HepG2 (cell line): ENCODE data around the gene CLDND2. TPM values are rescaled to one million over a fixed set of nuclear protein-coding genes. Genes with fewer than 3 reads are reported as not detected.

Experiments used
- ATRX ChIP-seq: sonication (generic); formaldehyde crosslinking; IDR thresholded peaks from 2 replicates; pipeline ENCODE4 v1.4.0; 2020; ENCODE audit warnings: missing genetic modification reagents, borderline replicate concordance
- EEA1 ChIP-seq: sonication (generic); formaldehyde crosslinking; IDR thresholded peaks from 2 replicates; pipeline ENCODE4 v1.5.1; 2020; ENCODE audit warnings: mild to moderate bottlenecking, missing genetic modification reagents, borderline replicate concordance
- HMG20A ChIP-seq: IDR thresholded peaks from 2 replicates; pipeline ENCODE4 v1.6.1; 2016; ENCODE audit warnings: borderline replicate concordance
- HMG20B ChIP-seq: conservative IDR thresholded peaks from 2 replicates; pipeline ENCODE4 v1.6.1; 2016; ENCODE audit warnings: missing genetic modification reagents, missing compliant biosample characterization
- IKZF1 ChIP-seq: fragments of 450-650 bp; IDR thresholded peaks from 2 replicates; pipeline ENCODE4 v1.7.1; 2016
- RARG ChIP-seq: sonication (generic); formaldehyde crosslinking; IDR thresholded peaks from 2 replicates; pipeline ENCODE4 v1.4.0; 2020; ENCODE audit warnings: low read depth, mild to moderate bottlenecking, missing genetic modification reagents
- SMARCC2 ChIP-seq: fragments of 450-650 bp; IDR thresholded peaks from 2 replicates; pipeline ENCODE4 v1.6.1; 2017; ENCODE audit warnings: antibody characterized with exemption, mild to moderate bottlenecking
- SP2 ChIP-seq: sonication (generic); formaldehyde crosslinking; IDR thresholded peaks from 2 replicates; pipeline ENCODE4 v1.5.1; 2020; ENCODE audit warnings: mild to moderate bottlenecking, missing genetic modification reagents
- ZFP37 ChIP-seq: sonication (generic); formaldehyde crosslinking; IDR thresholded peaks from 2 replicates; pipeline ENCODE4 v1.4.0; 2020; ENCODE audit warnings: missing genetic modification reagents, borderline replicate concordance
- ZNF678 ChIP-seq: sonication (generic); formaldehyde crosslinking; IDR thresholded peaks from 2 replicates; pipeline ENCODE4 v1.4.0; 2020; ENCODE audit warnings: mild to moderate bottlenecking, missing genetic modification reagents
- ZNF780A ChIP-seq: sonication (generic); formaldehyde crosslinking; IDR thresholded peaks from 2 replicates; pipeline ENCODE4 v1.8.0; 2022; ENCODE audit warnings: mild to moderate bottlenecking, missing genetic modification reagents, moderate library complexity
- polyA plus RNA-seq, 8 experiments: library from polyadenylated mRNA; depleted of rRNA in 3 of 8; stranded (reverse) in 7 of 8; unstranded in 1 of 8; fragments of >200 nt; fragmentation: Illumina TruSeq in 4 of 8; extraction: Trizol in 4 of 8; gene quantifications; 2 replicates each; pipeline versions ENCODE4 v1.2.1 to v1.2.3, GENCODE V29; 2011 to 2016; ENCODE audit warnings: low read depth in 4 of 8, missing spikeins in 1 of 8, mixed read lengths in 1 of 8; ENCODE audit not compliant: insufficient read depth in 1 of 8
- total RNA-seq, 5 experiments: library from RNA; depleted of rRNA; stranded (reverse); fragments of >200 nt; fragmentation: Illumina TruSeq; extraction: Trizol; gene quantifications; 2 replicates each; pipeline ENCODE4 v1.2.3, GENCODE V29; 2016; ENCODE audit warnings: low read depth in 1 of 5
- TF ChIP-seq, protein P1 (sequence below): IDR thresholded peaks from 2 replicates; pipeline ENCODE4 v1.4.0; 2020; ENCODE audit warnings: mild to moderate bottlenecking, missing genetic modification reagents
- TF ChIP-seq, protein P2 (sequence below): sonication (generic); formaldehyde crosslinking; IDR thresholded peaks from 2 replicates; pipeline ENCODE4 v1.9.0; 2021; ENCODE audit warnings: mild to moderate bottlenecking, missing genetic modification reagents
- TF ChIP-seq, protein P3 (sequence below): sonication (generic); formaldehyde crosslinking; IDR thresholded peaks from 2 replicates; pipeline ENCODE4 v1.4.0; 2020; ENCODE audit warnings: missing genetic modification reagents
- TF ChIP-seq, protein P4 (sequence below): sonication (generic); formaldehyde crosslinking; IDR thresholded peaks from 2 replicates; pipeline ENCODE4 v1.4.0; 2020; ENCODE audit warnings: missing genetic modification reagents, borderline replicate concordance

The CLDND2 gene
- total and polyA plus RNA-seq, 2 of the 13 experiments (the other 11 are each of a cell fraction or from before 2014, with no cell fraction given) = 0.84 to 1.8 TPM

DNA sequence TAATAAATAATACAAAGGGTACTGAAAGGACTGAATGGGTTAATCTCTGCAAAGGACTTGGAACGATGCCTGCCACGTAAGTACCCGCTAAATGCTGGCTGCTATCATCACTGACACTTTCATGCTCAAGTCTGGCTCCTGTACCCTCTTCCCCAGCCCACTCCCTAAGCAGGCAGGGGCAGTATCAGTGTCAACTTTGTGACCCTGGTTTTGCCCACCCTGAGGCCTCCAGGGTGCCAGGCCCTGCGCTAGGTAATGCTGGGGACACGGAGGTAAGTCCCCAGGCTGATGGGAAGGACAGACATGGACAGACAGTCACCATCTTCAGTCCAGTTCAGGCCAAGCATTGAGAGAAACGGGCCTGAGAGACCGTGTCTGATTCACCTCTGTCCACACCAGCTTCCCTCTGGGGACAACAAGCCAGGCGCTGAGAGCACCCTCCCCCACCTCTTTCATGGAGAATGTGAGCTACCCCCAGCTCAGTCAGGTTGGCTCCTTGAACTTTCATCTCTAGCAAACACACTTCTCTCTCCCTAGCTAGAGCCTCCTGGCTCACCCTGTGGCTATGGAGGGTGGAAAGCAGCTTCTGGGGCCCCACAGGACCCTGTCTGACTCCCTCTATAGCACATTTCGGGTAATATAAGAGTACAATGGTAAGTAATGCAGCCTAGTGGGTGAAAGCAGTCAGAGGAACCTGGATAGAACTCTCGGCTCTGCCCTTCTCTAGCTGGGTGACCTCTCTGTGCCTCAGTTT, 3.4 kb downstream of the CLDND2 start (continued):
- TF ChIP-seq ZNF780A (CRISPR knock-in tag) (no peak), IKZF1 (no peak), ATRX (CRISPR knock-in tag) (no peak), HMG20A (CRISPR knock-in tag) (peak; percentile 26; the same call in 1 of the 2 replicates), SMARCC2 (no peak), HMG20B (CRISPR knock-in tag) (no peak; the same call in 1 of the 2 replicates), EEA1 (no peak), ZFP37 (no peak), RARG (CRISPR knock-in tag) (0 out of 2 replicates have a peak, but pooled peaks have one; percentile 60), ZNF678 (no peak), SP2 (CRISPR knock-in tag) (no peak)
- TF ChIP-seq, protein P1, sequence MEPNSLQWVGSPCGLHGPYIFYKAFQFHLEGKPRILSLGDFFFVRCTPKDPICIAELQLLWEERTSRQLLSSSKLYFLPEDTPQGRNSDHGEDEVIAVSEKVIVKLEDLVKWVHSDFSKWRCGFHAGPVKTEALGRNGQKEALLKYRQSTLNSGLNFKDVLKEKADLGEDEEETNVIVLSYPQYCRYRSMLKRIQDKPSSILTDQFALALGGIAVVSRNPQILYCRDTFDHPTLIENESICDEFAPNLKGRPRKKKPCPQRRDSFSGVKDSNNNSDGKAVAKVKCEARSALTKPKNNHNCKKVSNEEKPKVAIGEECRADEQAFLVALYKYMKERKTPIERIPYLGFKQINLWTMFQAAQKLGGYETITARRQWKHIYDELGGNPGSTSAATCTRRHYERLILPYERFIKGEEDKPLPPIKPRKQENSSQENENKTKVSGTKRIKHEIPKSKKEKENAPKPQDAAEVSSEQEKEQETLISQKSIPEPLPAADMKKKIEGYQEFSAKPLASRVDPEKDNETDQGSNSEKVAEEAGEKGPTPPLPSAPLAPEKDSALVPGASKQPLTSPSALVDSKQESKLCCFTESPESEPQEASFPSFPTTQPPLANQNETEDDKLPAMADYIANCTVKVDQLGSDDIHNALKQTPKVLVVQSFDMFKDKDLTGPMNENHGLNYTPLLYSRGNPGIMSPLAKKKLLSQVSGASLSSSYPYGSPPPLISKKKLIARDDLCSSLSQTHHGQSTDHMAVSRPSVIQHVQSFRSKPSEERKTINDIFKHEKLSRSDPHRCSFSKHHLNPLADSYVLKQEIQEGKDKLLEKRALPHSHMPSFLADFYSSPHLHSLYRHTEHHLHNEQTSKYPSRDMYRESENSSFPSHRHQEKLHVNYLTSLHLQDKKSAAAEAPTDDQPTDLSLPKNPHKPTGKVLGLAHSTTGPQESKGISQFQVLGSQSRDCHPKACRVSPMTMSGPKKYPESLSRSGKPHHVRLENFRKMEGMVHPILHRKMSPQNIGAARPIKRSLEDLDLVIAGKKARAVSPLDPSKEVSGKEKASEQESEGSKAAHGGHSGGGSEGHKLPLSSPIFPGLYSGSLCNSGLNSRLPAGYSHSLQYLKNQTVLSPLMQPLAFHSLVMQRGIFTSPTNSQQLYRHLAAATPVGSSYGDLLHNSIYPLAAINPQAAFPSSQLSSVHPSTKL (CRISPR knock-in tag) = peak; percentile 78
- TF ChIP-seq, protein P2, sequence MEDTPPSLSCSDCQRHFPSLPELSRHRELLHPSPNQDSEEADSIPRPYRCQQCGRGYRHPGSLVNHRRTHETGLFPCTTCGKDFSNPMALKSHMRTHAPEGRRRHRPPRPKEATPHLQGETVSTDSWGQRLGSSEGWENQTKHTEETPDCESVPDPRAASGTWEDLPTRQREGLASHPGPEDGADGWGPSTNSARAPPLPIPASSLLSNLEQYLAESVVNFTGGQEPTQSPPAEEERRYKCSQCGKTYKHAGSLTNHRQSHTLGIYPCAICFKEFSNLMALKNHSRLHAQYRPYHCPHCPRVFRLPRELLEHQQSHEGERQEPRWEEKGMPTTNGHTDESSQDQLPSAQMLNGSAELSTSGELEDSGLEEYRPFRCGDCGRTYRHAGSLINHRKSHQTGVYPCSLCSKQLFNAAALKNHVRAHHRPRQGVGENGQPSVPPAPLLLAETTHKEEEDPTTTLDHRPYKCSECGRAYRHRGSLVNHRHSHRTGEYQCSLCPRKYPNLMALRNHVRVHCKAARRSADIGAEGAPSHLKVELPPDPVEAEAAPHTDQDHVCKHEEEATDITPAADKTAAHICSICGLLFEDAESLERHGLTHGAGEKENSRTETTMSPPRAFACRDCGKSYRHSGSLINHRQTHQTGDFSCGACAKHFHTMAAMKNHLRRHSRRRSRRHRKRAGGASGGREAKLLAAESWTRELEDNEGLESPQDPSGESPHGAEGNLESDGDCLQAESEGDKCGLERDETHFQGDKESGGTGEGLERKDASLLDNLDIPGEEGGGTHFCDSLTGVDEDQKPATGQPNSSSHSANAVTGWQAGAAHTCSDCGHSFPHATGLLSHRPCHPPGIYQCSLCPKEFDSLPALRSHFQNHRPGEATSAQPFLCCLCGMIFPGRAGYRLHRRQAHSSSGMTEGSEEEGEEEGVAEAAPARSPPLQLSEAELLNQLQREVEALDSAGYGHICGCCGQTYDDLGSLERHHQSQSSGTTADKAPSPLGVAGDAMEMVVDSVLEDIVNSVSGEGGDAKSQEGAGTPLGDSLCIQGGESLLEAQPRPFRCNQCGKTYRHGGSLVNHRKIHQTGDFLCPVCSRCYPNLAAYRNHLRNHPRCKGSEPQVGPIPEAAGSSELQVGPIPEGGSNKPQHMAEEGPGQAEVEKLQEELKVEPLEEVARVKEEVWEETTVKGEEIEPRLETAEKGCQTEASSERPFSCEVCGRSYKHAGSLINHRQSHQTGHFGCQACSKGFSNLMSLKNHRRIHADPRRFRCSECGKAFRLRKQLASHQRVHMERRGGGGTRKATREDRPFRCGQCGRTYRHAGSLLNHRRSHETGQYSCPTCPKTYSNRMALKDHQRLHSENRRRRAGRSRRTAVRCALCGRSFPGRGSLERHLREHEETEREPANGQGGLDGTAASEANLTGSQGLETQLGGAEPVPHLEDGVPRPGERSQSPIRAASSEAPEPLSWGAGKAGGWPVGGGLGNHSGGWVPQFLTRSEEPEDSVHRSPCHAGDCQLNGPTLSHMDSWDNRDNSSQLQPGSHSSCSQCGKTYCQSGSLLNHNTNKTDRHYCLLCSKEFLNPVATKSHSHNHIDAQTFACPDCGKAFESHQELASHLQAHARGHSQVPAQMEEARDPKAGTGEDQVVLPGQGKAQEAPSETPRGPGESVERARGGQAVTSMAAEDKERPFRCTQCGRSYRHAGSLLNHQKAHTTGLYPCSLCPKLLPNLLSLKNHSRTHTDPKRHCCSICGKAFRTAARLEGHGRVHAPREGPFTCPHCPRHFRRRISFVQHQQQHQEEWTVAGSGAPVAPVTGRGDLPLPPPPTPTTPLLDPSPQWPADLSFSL (CRISPR knock-in tag) = no peak
- TF ChIP-seq, protein P3, sequence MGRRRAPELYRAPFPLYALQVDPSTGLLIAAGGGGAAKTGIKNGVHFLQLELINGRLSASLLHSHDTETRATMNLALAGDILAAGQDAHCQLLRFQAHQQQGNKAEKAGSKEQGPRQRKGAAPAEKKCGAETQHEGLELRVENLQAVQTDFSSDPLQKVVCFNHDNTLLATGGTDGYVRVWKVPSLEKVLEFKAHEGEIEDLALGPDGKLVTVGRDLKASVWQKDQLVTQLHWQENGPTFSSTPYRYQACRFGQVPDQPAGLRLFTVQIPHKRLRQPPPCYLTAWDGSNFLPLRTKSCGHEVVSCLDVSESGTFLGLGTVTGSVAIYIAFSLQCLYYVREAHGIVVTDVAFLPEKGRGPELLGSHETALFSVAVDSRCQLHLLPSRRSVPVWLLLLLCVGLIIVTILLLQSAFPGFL = no peak
- TF ChIP-seq, protein P4, sequence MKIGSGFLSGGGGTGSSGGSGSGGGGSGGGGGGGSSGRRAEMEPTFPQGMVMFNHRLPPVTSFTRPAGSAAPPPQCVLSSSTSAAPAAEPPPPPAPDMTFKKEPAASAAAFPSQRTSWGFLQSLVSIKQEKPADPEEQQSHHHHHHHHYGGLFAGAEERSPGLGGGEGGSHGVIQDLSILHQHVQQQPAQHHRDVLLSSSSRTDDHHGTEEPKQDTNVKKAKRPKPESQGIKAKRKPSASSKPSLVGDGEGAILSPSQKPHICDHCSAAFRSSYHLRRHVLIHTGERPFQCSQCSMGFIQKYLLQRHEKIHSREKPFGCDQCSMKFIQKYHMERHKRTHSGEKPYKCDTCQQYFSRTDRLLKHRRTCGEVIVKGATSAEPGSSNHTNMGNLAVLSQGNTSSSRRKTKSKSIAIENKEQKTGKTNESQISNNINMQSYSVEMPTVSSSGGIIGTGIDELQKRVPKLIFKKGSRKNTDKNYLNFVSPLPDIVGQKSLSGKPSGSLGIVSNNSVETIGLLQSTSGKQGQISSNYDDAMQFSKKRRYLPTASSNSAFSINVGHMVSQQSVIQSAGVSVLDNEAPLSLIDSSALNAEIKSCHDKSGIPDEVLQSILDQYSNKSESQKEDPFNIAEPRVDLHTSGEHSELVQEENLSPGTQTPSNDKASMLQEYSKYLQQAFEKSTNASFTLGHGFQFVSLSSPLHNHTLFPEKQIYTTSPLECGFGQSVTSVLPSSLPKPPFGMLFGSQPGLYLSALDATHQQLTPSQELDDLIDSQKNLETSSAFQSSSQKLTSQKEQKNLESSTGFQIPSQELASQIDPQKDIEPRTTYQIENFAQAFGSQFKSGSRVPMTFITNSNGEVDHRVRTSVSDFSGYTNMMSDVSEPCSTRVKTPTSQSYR (CRISPR knock-in tag) = peak; percentile 98
